ENCODE results near the gene C1QTNF3. TPM values are rescaled to one million over a fixed set of nuclear protein-coding genes. Genes with fewer than 3 reads are reported as not detected.

Gene C1QTNF3
- total RNA-seq, 2 donors from 2014 or later: 3.2 to 4.6 TPM

- H3K27ac Mint-ChIP-seq: no peak overlapping the region
- DNase-seq (ENCODE audit: low spot score) (no peak), ATAC-seq (no peak)
- no peaks in the 10 kb centered on the region for H3K4me1 Mint-ChIP-seq (ENCODE audit: low read depth in 2 of 2)
- no peaks in the 10 kb centered on the region for H3K9me3 Mint-ChIP-seq
- H3K36me3 Mint-ChIP-seq: peaks cover 8% of the 10 kb centered on the region
- H3K27me3 Mint-ChIP-seq: no peaks in the 10 kb centered on the region
- H3K4me3 Mint-ChIP-seq: no peak overlapping the region
Observed at GRCh38 chr5:33985447-33985846, 57.6 kb downstream of the C1QTNF3 start.

DNA sequence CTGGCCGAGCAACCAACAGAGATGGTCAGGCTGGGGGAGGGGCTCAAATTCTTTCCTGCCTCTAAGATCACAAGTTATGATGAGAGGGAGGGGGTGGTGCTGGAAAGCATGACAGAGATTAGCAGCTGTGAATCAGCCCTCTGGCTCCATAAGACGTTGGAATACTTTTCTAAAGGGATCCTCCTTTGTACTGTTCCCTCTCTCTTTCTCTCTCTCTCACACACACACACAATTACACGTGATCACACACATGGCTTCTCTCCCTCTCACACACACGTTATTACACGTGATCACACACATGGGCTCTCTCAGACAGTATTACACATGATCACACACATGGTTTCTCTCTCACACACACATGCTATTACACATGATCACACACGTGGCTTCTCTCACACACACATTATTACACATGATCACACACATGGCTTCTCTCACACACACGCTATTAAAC lies 58.3 kb downstream of the C1QTNF3 start, which contains the start of gene SLC45A2:
Gene SLC45A2, minus strand, starts transcription at position 23 of the 454 bp plus-strand sequence. CDS start 110 bp downstream, outside the sequence.
- Mint-ChIP-seq H3K4me1 (ENCODE audit: low read depth in 2 of 2) (no peaks in the 10 kb centered on the region), H3K27me3 (no peaks in the 10 kb centered on the region)
- ATAC-seq: no peak

GRCh38 chr5:33984178-33984577 lies 58.8 kb downstream of the C1QTNF3 start:
- no peaks in the 10 kb centered on the region for H3K9me3 Mint-ChIP-seq
- no peaks in the 10 kb centered on the region for H3K27me3 Mint-ChIP-seq
- H3K27ac Mint-ChIP-seq: no peak overlapping the region
- no peaks in the 10 kb centered on the region for H3K4me1 Mint-ChIP-seq (ENCODE audit: low read depth in 2 of 2)
- H3K36me3 Mint-ChIP-seq: peaks cover 8% of the 10 kb centered on the region
- DNase-seq (ENCODE audit: low spot score): no peak
- H3K4me3 Mint-ChIP-seq: no peak overlapping the region
- no peak for ATAC-seq

More for the DNA sequence above, 58.3 kb downstream of the C1QTNF3 start, which contains the start of gene SLC45A2:
- Mint-ChIP-seq H3K36me3 (peaks cover 8% of the 10 kb centered on the region), H3K4me3 (no peak within 1 kb of the TSS), H3K27ac (no peak within 1 kb of the TSS), H3K9me3 (no peaks in the 10 kb centered on the region)
- no peak for DNase-seq (ENCODE audit: low spot score)

GRCh38 chr5:33981408-33982162 lies 61.4 kb downstream of the C1QTNF3 start:
- Mint-ChIP-seq H3K27me3 (no peaks in the 10 kb centered on the region), H3K4me3 (no peak overlapping the region), H3K9me3 (no peaks in the 10 kb centered on the region), H3K4me1 (ENCODE audit: low read depth in 2 of 2) (no peaks in the 10 kb centered on the region), H3K36me3 (no peaks in the 10 kb centered on the region), H3K27ac (no peak overlapping the region)
- no peak for DNase-seq (ENCODE audit: low spot score)
- ATAC-seq: no peak

DNA sequence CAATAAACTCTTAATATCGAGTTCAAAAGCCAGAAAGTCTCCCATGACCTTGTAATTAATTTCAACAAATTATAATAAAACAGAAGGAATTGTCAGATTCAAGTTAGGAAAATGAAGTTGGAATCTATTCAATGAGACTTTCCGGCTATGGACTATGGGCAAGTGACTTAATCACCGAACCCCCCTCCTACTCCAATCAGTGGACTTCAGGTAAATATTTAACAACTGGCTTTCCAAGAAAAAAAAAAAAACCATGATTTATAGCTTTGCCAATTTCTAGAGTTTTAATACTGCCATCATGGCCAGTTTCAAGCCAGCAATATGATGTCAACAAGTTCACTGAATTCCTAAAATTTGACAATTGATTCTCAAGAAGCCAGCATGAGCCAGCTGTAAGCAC lies 63.0 kb downstream of the C1QTNF3 start:
- H3K4me1 Mint-ChIP-seq (ENCODE audit: low read depth in 2 of 2): no peaks in the 10 kb centered on the region
- no peak for ATAC-seq
- no peaks in the 10 kb centered on the region for H3K36me3 Mint-ChIP-seq

DNA sequence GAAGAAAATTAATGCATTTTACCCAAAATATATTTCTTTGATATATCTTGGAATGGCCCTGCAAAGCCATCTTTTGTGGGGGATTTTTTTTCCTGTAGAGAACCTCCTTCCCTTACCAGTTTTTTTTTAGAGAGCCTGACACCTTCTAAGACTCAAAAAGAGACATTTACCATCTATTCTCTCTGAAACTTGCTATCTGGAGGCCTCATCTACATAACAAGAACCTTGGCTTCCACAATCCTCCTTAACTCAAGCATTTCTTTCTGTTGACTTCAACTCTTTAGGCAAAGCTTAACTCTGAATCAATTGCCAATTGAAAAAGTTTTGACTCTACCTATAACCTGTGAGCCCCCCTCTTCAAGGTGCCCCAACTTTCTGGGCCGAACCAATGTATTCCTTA lies 64.7 kb downstream of the C1QTNF3 start:
- Mint-ChIP-seq H3K9me3 (no peaks in the 10 kb centered on the region), H3K4me1 (ENCODE audit: low read depth in 2 of 2) (no peaks in the 10 kb centered on the region), H3K27ac (no peak overlapping the region), H3K36me3 (no peaks in the 10 kb centered on the region), H3K27me3 (no peaks in the 10 kb centered on the region), H3K4me3 (no peak overlapping the region)
- ATAC-seq (no peak), DNase-seq (ENCODE audit: low spot score) (no peak)

More for the DNA sequence above, 63.0 kb downstream of the C1QTNF3 start:
- Mint-ChIP-seq H3K27me3 (no peaks in the 10 kb centered on the region), H3K4me3 (no peak overlapping the region), H3K9me3 (no peaks in the 10 kb centered on the region), H3K27ac (no peak overlapping the region)
- DNase-seq (ENCODE audit: low spot score): no peak

DNA sequence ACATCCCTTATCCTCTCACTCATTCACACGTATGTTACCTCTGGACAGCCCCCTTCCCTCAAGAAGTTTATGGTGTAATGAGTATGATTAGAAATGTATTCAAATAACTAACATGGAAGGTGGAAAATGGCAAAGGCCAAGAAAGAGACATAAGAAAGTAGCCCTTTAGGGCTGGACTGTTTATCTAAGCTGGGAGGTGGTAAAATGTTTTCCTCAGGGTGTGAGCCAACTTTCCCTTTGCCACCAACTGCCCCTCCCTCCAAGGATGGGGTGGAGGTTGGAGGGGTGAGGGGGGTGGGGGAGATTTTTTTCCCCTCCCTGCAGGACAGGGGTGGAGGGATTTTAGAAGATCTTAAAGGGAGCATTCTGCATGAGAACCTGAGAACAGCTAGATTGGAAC lies 66.7 kb downstream of the C1QTNF3 start:
- H3K27ac Mint-ChIP-seq: no peak overlapping the region
- ATAC-seq: no peak
- no peaks in the 10 kb centered on the region for H3K9me3 Mint-ChIP-seq

GRCh38 chr5:33975852-33976251 lies 67.2 kb downstream of the C1QTNF3 start:
- no peaks in the 10 kb centered on the region for H3K9me3 Mint-ChIP-seq
- no peaks in the 10 kb centered on the region for H3K4me1 Mint-ChIP-seq (ENCODE audit: low read depth in 2 of 2)
- no peaks in the 10 kb centered on the region for H3K36me3 Mint-ChIP-seq
- peaks cover 2 to 9% of the 10 kb centered on the region in 2 donors for H3K27me3 Mint-ChIP-seq
- H3K27ac Mint-ChIP-seq: no peak overlapping the region
- DNase-seq (ENCODE audit: low spot score) (no peak), ATAC-seq (no peak)
- H3K4me3 Mint-ChIP-seq: no peak overlapping the region

More for the DNA sequence above, 66.7 kb downstream of the C1QTNF3 start:
- no peaks in the 10 kb centered on the region for H3K36me3 Mint-ChIP-seq
- no peaks in the 10 kb centered on the region for H3K4me1 Mint-ChIP-seq (ENCODE audit: low read depth in 2 of 2)
- no peak overlapping the region for H3K4me3 Mint-ChIP-seq
- DNase-seq (ENCODE audit: low spot score): no peak
- H3K27me3 Mint-ChIP-seq: peaks cover 0 to 9% of the 10 kb centered on the region in 2 donors

DNA sequence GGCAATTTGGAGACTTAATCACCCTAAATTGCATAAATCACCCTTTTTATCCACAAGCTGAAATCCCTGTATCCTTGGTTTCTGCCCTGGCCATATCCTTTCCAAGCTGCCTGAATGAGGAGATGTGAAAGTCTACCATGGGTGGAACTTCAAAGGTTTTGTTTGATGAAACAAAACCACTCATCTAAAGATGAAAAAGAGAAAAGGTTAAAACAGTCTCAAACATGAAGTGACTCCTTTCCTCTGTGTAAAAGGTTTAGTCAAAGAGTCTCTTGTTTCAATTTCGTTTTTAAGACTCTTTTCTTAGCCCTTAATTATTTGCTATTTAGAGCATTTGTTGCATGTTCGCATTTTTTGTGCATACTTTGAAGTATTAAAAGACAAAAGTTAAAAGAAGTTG lies 69.7 kb downstream of the C1QTNF3 start:
- Mint-ChIP-seq H3K27ac (no peak overlapping the region), H3K27me3 (peaks cover 4 to 9% of the 10 kb centered on the region in 2 donors), H3K4me3 (no peak overlapping the region), H3K9me3 (no peaks in the 10 kb centered on the region), H3K36me3 (no peaks in the 10 kb centered on the region), H3K4me1 (ENCODE audit: low read depth in 2 of 2) (no peaks in the 10 kb centered on the region)
- DNase-seq (ENCODE audit: low spot score) (no peak), ATAC-seq (no peak)

DNA sequence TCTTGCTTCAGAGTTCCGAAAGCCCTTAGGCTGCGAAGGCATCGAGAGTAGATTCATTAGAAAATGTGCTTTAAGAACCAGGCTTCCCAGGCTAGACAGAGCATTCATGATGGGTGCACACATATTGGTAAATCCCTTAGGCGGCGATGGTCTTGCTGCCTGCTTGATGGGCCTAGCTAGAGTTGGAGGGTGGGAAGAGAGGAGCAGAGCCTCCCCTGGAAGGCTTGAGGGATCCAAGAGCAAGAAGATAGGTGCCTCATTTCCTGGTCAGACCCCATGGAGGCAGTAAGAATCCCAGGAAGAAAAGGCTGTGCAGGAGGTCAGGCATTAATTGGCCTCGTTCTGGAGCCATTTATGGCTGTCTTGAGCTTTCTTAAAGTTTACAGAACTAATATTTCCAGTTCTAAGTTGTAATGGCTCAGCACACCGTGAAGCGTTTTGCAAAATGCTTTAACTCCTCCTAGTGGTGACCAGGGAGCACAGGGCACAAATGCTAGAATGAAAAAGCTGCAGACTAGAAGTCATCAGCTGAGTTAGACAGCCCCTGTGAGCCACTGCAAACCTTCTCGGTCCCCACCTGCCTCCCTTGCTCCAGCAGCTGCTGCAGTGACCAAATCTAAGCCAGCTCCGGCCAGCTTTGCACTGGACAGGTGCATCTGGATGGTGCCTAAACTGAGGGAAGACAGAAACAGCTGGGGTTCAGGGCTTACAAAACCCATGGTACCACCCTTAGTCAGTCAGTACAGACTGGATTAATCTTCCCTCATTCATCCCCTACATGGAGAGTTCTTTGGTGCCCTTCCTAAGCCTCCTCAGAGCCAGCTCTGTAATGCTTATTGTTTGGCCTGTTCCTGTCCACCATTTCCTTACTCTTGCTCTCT lies 73.2 kb downstream of the C1QTNF3 start:
- Mint-ChIP-seq H3K36me3 (no peaks in the 10 kb centered on the region), H3K9me3 (no peaks in the 10 kb centered on the region), H3K4me3 (no peak overlapping the region), H3K4me1 (ENCODE audit: low read depth in 2 of 2) (peaks cover under 1 to 4% of the 10 kb centered on the region in 2 donors), H3K27me3 (peaks cover 7 to 9% of the 10 kb centered on the region in 2 donors), H3K27ac (no peak overlapping the region)
- ATAC-seq (no peak), DNase-seq (ENCODE audit: low spot score) (no peak)

GRCh38 chr5:33968211-33969005 lies 74.6 kb downstream of the C1QTNF3 start:
- ATAC-seq (no peak), DNase-seq (ENCODE audit: low spot score) (no peak)
- Mint-ChIP-seq H3K27me3 (peaks cover 7 to 9% of the 10 kb centered on the region in 2 donors), H3K27ac (no peak overlapping the region), H3K36me3 (no peaks in the 10 kb centered on the region), H3K9me3 (no peaks in the 10 kb centered on the region), H3K4me1 (ENCODE audit: low read depth in 2 of 2) (peaks cover 3 to 6% of the 10 kb centered on the region in 2 donors), H3K4me3 (no peak overlapping the region)

Measured in natural killer cell treated with Interleukin-12 subunit alpha and Interleukin-12 subunit beta and Interleukin-15 and Interleukin-18, amount 100 ng/mL, for 72 hours (primary cell).